B cell (primary cell): ENCODE measurements around the gene SEPTIN5.

Experiments
- CTCF ChIP-seq: fragments of 200-600 bp; IDR thresholded peaks from one replicate; pipeline ENCODE4 v1.8.0; 2022; ENCODE audit warnings: antibody characterized with exemption, mild to moderate bottlenecking
- EZH2 ChIP-seq: IDR thresholded peaks from 2 replicates; pipeline ENCODE4 v1.6.1; 2012; ENCODE audit warnings: borderline replicate concordance, low read depth, mild to moderate bottlenecking, moderate library complexity, low read length; ENCODE audit not compliant: insufficient read depth, poor library complexity, severe bottlenecking

GRCh38 chr22:19705181-19705934 lies 8.9 kb upstream of the SEPTIN5 start:
- TF ChIP-seq CTCF = no peak
- no peak for TF ChIP-seq EZH2
